Measurements from ENCODE around the gene ZNF747. TPM values are rescaled to one million over a fixed set of nuclear protein-coding genes. Genes with fewer than 3 reads are reported as not detected.
"Not testable (repeated sequence)": the region's sequence is repeated elsewhere in the genome, so short reads cannot be mapped to it uniquely, and the experiment has no call there.

ZNF747 gene
- total RNA-seq, 1 donor from 2014 or later, result 5.1 TPM

DNA sequence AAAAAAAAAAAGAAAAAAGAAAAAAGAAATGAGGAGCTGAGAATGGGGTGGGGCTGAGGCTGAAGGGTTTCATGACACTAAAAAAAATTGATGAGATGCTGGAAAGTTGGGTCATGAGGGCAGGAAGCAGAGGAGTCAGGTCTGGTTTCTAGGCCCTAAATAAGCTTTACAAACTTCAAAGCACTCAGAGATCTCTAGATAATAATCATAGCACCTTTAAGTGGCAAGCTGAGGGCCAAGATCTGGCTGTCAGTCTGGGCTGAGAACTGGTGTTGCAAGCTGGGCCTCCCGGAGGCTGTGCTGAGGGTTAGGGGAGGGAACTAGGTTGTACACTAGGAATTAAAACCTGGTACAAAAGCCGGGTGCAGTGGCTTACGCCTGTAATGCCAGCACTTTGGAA lies 17.1 kb upstream of the ZNF747 start:
- TF ChIP-seq, protein P1, sequence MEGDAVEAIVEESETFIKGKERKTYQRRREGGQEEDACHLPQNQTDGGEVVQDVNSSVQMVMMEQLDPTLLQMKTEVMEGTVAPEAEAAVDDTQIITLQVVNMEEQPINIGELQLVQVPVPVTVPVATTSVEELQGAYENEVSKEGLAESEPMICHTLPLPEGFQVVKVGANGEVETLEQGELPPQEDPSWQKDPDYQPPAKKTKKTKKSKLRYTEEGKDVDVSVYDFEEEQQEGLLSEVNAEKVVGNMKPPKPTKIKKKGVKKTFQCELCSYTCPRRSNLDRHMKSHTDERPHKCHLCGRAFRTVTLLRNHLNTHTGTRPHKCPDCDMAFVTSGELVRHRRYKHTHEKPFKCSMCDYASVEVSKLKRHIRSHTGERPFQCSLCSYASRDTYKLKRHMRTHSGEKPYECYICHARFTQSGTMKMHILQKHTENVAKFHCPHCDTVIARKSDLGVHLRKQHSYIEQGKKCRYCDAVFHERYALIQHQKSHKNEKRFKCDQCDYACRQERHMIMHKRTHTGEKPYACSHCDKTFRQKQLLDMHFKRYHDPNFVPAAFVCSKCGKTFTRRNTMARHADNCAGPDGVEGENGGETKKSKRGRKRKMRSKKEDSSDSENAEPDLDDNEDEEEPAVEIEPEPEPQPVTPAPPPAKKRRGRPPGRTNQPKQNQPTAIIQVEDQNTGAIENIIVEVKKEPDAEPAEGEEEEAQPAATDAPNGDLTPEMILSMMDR (conservative IDR thresholded peaks at IDR 0.05; ENCODE audit: low read depth, low read length), result no peak
- no peak for DNase-seq (ENCODE audit: low read depth)
- no peak overlapping the region for H3K4me3 ChIP-seq (ENCODE audit: low read depth, low read length)

GRCh38 chr16:30548416-30549253 lies 14.0 kb upstream of the ZNF747 start:
- DNase-seq (ENCODE audit: low read depth), result no peak
- H3K4me3 ChIP-seq (ENCODE audit: low read depth, low read length), result no peak overlapping the region
- TF ChIP-seq, protein P1 (conservative IDR thresholded peaks at IDR 0.05; ENCODE audit: low read depth, low read length), result no peak

- H3K4me3 ChIP-seq (ENCODE audit: low read depth, low read length), result no peak overlapping the region
- no peak for DNase-seq (ENCODE audit: low read depth)
- TF ChIP-seq, protein P1 (conservative IDR thresholded peaks at IDR 0.05; ENCODE audit: low read depth, low read length), result no peak
These were observed 11.5 kb upstream of the ZNF747 start for GRCh38 chr16:30546115-30546514.

DNA sequence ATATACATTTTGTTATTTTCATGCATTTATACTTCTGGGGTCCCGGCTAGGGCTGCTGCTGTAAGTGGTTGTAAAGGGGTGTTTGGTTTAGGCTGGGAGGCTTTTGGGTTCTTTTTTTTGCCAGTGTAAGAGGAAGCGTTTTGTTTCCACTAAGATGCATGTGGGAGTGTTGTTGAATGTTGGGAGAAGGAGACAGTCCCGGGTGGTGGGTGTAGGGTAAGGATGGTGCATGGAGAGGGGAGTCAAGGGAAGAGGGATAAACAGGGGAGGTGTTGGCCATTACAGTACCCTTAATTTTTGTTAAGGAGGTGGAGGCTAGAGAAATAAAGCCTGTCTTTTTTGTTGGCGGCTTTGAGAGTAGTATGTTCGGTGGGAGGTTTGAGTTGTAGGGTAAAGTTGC lies 8.4 kb upstream of the ZNF747 start:
- DNase-seq (ENCODE audit: low read depth), result no peak
- no peak overlapping the region for H3K4me3 ChIP-seq (ENCODE audit: low read depth, low read length)
- TF ChIP-seq, protein P1 (conservative IDR thresholded peaks at IDR 0.05; ENCODE audit: low read depth, low read length), result no peak

- no peak for DNase-seq (ENCODE audit: low read depth)
- H3K4me3 ChIP-seq (ENCODE audit: low read depth, low read length), result no peak overlapping the region
- TF ChIP-seq, protein P1 (conservative IDR thresholded peaks at IDR 0.05; ENCODE audit: low read depth, low read length), result no peak
These were observed 7.1 kb upstream of the ZNF747 start for GRCh38 chr16:30541502-30542329.

DNA sequence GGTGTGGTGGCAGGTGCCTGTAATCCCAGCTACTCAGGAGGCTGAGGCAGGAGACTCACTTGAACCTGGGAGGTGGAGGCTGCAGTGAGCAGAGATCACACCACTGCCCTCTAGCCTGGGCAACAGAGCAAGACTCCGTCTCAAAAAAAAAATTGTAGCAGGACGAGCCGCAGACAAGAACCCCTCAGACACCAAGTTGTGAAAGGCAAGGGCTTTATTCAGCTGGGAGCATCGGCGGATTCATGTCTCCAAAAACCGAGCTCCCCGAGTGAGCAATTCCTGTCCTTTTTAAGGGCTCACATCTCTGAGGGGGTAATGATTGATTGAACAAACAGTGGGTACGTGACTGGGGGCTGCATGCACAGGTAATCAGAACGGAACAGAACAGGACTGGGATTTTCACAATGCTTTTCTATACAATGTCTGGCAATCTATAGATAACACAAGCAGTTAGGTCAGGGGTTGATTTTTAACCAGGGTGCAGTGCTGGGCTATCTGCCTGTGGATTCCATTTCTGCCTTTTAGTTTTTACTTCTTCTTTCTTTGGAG lies 6.3 kb upstream of the ZNF747 start:
- not testable (repeated sequence) for H3K4me3 ChIP-seq (ENCODE audit: low read depth, low read length); DNase-seq (ENCODE audit: low read depth)

- not testable (repeated sequence) for DNase-seq (ENCODE audit: low read depth)
These were observed 5.4 kb upstream of the ZNF747 start for GRCh38 chr16:30539986-30540526.

More at GRCh38 chr16:30539986-30540526, 5.4 kb upstream of the ZNF747 start:
- not testable (repeated sequence) for H3K4me3 ChIP-seq (ENCODE audit: low read depth, low read length)

All from epithelial cell of proximal tubule (primary cell).